SKM-1 (cell line): ENCODE measurements around the gene KCNK6.
"Not testable (repeated sequence)": the region's sequence is repeated elsewhere in the genome, so short reads cannot be mapped to it uniquely, and the experiment has no call there.

ENCODE experiments used
- DNase-seq: peaks from one replicate; lab custom pipeline; 2025; ENCODE audit not compliant: unreplicated experiment; lab: John Stamatoyannopoulos, UW

The KCNK6 gene

DNA sequence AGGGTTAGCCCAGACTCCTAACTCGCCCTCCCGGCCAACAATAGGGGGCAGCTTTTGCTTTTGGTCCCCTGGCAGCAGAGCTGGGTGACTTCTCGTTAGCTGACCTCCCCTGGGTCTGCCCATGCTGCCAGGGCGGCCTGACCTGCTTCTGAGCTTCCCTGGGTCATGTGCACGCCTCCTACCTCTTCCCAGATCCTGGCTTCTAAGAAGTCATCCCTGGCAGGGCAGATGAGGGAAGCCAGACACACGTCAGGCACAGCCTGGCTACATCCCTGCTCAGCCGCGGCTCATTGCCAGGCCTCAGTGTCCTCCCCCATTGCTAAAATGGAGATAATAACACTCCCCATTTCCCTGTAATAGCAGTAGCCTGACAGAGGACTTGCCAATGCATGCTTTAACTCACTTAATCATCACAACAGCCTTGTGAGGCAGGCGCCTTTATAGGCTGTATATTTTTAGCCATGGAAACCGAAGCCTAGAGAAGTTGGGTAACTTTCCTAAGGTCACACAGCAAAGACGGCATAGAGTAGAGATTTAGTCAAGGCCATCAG lies 2.1 kb downstream of the KCNK6 start:
- DNase-seq: no peak

DNA sequence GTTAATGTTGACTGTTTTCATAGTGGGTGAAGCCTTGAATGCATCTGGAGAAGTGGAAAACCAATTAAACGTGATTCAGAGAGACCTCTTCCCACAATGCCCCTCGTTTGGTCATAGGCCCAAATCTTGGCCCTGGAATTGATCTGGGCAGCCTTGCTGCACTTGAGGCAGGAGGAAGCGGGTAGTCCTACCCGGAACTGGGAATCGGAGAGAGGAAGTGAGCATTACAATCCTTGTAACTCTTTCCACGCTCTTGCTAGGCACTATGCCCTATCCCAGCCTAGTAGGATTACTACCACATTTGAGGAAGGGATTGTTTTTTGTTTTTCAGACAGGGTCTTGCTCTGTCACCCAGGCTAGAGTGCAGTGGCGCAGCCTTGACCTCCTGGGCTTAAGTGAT lies 3.6 kb downstream of the KCNK6 start:
- DNase-seq: no peak

DNA sequence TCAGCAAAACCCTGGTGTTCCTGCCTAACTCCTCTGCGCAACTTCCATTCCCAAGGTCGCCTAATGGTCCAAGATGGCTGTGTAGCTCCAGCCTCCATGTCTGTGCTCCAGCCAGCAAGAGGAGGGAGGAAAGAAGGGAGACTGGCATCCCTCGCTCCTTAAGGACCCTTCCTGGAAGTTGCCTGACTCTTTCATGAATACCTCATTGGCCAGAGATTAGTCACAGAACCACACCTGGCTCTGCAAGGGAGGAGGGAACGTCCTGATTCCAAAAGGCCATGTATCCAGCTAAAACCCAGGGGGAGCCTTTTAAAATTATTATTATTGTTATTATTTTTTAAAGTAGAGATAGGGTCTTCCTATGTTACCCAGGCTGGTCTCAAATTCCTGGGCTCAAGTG lies 4.8 kb downstream of the KCNK6 start:
- DNase-seq: no peak

DNA sequence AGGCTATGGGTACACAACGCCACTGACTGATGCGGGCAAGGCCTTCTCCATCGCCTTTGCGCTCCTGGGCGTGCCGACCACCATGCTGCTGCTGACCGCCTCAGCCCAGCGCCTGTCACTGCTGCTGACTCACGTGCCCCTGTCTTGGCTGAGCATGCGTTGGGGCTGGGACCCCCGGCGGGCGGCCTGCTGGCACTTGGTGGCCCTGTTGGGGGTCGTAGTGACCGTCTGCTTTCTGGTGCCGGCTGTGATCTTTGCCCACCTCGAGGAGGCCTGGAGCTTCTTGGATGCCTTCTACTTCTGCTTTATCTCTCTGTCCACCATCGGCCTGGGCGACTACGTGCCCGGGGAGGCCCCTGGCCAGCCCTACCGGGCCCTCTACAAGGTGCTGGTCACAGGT lies 6.9 kb downstream of the KCNK6 start:
- DNase-seq: no peak

DNA sequence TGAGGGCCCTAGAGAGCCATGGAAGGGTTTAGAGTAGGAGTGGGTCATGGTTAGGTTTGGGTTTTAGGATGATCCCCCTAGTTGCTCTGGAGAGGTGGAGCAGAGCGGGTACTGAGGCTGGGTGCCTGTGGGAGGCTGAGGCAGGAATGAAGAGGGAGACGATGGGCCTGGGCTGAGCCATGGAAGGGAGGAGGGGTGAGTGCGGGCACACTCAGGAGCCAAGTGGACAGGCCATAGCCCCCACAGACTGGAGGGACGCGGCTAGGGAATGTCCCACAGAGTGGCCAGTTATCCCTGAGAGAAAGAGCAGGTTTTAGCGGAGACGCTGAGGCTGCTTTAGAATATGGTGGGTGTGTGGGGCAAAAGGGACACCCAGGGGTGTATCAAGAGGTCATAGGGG lies 10.0 kb downstream of the KCNK6 start:
- DNase-seq: no peak

DNA sequence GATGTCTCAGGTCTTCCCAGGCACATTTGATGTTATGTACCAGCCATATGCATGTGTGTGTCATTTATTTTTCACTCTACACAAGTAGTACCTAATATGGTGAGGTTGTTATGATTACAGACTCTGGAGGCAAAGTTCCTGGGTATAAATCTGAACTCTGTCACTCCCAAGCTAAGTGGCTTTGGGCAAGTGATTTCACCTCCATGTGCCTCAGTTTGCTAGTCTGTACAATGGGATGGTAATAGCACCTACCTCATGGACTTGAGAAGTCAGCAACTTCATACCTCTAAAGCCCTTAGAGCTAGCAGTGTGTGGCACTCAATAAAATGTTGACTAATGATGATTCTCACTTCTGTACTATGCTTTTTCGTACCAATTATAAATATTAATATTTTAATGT lies 12.1 kb downstream of the KCNK6 start:
- DNase-seq: no peak

DNA sequence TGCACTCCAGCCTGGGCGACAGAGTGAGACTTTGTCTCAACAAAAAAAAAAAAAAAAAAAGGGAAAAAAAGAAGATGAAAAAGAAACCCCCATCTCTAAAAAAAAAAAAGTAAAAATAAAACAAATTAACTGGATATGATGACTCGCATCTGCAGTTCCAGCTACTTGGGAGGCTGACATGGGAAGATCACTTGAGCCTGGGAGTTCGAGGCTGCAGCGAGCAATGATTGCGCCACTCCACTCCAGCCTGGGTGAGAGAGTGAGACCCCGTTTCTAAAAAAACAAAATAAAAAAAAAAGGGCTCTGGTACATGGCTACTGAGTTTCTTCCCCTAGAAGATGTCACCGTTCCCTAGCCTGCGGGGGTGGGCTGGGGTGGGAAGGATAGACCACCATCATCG lies 13.6 kb downstream of the KCNK6 start:
- DNase-seq: no peak

DNA sequence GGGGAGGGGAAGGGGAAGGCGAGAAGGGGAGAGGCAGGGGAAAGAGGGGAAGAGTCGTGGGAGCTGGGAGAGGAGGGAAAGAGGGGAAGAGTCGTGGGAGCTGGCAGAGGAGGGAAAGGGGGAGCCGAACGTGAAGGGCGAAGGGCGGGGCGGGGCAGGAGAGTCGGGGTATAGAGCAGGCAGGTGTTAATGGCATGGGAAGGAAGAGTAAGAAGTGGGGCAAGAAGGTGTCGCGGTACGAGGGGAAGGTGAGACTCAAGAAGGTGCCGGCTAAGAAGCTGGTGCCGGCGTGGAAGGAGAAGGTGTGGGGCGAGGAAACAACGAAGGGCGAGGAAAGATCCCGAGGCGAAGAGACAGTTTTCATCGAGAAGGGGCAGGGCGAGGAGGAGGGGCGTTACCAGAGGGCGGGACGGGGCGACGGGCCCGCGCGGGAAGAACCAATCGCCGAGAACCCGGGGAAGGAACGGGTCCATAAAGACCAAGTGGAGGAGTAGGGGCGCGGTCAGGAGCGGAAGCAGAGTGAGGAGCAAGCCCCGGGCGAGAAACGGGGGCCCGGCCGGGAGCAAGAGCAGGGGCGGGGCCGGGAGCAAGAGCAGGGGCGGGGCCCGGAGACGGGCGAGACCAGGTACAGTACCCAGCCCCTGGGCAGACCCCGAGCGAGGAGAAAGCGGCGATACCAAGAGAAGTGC lies 16.4 kb downstream of the KCNK6 start:
- DNase-seq: peak; percentile 79

DNA sequence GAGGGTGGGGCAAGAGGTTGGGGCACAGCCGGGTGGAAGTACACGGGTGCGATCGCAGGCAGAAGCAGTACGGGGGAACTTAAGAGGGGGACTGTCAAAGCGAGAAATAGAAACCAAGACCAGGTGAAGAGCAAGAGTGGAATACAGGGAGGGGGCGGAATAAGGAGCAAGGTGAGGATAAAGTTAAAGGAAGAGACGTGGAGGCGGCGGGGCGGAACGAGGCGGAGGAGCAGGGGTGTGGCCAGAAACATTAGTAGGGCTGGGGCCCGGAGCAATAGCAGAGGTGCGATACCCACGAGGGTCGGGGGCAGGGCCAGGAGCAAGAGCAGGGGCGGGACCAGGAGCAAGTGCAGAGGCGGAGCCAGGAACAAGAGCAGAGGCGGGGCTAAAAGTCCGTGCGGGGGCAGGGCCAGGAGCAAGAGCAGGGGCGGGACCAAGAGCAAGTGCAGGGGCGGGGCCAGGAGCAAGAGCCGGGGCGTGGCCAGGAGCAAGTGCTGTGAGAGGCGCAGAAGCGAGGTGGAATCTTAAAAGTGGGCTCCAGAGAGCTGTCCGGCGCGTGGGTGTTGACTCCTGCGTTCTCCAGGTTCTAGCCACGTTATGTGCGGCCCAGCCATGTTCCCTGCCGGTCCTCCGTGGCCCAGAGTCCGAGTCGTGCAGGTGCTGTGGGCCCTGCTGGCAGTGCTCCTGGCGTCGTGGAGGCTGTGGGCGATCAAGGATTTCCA lies 17.2 kb downstream of the KCNK6 start:
- peak; percentile 90 for DNase-seq

DNA sequence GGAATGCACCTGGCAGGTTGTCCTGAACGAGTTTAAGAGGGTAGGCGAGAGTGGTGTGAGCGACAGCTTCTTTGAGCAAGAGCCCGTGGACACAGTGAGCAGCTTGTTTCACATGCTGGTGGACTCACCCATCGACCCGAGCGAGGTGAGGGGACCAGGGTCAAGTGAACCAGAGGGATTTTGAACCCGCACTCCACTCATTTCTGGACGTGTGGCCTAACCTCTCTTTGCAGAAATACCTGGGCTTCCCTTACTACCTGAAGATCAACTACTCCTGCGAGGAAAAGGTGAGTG lies 17.7 kb downstream of the KCNK6 start:
- no peak for DNase-seq

DNA sequence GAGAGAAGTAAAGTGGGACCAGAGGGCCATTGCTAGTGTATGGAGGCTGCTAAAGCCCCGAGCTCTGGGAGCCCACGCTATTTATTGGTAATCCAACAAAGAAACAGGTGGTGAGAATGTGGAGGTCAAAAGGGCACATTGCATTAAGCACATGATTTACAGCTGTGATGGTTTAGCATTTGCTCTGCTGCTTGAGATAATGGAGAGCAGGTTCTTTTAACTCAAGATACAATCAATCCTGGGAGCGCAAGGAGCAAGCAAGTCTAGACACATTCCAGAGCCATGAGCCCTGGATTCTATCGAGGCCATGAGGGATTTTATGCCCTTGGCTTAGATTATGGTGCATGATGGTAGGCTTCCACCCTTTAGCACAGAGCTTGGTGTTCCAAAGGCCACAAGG lies 19.4 kb downstream of the KCNK6 start:
- not testable (repeated sequence) for DNase-seq

DNA sequence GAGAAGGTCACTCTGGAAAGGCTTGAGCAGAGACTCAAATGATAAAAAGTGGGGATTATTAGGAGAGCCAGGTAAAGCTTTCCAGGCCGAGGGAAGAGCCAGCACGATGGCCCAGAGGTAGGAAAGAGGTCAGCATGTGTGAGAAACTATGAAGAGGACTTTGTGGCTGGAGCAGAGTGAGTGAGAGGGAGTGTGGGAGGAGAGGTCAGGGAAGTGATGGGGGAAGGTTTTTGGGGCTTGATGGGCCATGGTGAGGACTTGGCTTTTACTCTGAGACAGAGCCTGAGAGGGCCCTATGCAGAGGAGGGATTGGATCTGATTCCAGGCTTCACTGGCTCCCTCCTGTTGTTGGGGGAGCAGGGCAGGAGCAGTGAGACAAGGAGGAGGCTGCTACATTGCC lies 21.3 kb downstream of the KCNK6 start:
- no peak for DNase-seq

DNA sequence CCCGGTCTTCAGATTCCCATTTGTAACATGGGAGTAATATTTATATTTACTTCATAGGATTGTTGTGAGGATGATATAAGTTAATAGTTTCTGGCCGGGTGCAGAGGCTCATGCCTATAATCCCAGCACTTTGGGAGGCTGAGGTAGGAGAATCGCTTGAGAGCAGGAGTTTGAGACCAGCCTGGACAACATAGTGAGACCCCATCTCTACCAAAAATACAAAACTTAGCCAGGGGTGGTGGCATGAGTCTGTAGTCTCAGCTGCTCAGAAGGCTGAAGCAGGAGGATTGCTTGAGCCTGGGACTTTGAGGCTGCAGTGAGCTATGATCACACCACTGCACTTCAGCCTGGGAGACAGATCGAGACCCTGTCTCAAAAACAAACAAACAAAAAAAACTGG lies 27.2 kb downstream of the KCNK6 start:
- DNase-seq: no peak

DNA sequence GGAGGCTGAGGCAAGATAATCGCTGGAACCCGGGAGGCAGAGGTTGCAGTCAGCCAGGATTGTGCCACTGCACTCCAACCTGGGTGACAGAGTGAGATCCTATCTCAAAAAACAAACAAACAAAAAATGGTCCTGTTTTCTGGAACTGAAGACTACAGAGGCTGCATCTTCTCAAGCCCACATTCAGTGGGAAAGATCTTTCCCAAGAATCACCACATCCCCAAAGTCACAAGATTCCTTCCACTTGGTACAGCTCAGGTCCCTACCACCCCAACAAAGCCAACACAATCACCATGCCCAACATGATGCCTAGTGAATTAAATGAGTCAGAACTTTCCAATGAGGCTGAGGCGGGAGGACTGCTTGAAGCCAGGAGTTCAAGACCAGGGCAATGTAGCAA lies 31.2 kb downstream of the KCNK6 start:
- no peak for DNase-seq

DNA sequence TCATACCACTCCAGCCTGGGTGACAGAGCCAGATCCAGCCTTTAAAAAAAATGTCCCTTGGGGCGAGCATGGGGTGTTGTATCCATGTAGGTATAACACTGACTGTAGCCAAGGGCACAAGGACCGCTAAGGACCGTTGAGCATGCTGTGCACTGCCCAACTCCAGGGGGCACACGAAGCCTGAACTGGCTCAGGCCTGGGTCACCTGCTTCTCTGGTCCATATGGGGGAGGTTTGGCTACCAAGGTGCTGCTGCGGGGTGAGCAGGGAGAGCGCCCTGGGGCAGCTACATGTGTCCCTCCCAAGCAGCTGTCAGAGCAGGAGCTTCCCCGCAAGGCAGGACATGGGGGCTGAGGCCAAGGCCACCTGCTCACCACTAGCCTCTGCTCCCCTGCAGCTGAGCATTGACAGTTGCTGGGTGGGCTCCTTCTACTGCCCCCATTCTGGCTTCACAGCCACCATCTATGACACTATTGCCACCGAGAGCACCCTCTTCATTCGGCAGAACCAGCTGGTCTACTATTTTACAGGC lies 32.3 kb downstream of the KCNK6 start:
- no peak for DNase-seq

DNA sequence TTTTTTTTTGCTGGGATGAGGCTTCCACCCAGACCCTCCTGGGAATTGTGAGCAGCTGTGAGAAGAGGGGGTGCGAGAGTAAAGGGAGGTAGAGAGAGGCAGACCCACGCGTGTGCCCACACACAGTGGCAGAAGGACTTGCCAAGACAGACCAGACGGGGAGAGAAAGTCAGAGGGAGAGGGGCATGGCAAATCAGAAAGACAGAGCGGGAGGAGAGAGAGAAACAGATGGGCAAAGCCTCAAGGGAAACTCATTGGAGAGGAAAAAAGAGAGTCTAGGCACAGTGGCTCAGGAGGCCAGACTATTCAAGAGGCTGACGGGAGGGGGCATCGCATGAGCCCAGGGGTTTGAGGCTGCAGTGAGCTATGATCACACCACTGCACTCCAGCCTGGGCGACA lies 33.0 kb downstream of the KCNK6 start:
- no peak for DNase-seq

DNA sequence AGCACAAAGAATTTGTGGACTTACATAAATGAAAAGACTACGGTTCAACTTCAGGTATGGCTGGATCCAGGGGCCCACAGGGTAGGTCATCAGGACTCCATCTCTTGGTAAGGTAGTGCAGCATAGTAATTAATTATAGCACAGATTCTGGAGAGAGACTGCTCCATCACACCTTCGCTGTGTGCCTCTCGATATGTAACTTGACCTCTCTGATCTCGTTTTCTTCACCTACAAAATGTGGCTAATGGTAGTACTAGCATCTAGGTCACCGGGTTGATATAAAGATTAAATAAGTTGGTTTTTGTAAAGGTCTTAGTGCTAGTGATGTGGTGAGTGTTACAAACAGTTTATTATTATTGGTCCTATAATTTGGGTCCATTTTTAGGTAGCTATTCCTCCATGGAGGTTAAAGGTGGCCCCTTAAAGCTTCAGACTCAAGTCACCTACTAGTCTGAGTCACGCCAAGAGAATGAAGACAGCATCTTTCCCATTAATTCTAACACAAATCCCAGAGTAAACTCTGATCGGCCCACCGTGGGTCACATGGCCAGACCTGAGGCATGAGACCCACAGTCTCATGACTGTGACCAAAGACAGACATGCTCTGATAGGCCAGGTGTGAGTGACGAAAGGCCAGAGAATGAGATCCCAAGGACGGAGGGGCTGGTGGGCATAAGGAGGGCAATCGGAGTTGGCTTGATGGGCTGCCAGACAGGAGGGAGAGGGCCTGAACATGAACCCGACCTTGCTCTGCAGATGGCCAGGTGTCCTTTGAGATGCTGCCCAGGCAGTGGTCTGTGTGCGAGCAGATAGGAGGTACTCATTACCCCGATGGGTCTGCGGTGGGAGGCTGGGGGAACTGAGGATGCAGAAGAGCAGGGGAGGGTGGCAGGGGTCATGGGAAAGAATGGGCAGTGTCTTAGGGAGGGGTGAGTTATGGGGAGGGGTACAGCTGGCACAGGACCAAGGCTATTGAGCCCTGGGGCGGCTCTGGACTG lies 36.4 kb downstream of the KCNK6 start:
- DNase-seq: no peak

DNA sequence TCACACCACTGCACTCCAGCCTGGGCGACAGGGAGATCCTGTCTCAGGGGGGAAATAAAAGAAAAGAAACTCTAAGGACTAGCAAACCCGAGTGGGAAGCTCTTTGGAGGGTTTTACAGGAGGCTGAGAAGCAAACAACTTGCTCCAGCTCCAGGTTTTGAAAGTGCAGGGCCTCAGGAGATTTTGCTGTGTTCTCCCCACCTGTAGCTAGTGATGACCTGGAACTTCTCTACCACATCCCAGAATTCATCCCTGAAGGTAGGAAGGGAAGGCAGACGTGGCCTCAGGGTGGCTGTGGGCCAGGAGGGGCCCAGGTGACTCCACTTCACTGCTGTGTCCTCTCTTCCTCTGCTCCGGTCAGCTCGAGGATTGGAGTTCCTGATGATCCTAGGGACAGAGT lies 38.4 kb downstream of the KCNK6 start:
- DNase-seq: no peak

DNA sequence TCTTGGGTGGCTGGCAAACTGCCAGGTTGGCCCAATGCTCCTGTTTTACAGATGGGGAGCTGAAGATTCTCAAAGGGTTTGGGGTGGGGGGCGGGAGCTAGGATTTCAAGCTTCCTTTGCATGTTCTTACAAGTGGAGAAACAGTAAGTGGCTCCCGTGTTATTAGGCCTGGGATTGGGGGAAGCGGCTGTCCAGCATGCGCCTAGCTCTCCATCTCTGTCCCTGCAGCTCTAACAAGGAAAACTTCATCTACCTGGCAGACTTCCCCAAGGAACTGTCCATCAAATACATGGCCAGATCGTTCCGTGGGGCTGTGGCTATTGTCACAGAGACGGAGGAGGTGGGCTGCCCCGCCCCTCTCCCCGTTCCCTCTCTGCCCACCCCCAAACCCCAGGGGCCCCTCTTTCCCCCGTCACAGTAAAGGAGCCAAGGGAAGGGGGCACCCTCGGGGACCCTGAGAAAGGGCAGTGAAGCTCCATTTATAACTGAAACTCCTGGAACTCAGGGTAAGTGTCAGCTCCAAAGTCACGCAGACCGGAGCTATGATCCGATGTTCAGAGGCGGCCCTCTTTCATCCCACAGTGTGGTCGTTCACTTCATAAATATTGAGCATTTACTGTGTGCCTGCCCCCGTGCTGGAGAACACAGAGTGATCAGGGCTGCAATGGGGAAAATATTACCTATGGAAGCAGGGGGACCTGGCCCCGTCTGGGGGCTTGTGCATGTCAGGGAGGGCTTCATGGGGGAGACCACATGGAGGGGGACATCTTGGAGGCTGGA lies 39.8 kb downstream of the KCNK6 start:
- DNase-seq: no peak

DNA sequence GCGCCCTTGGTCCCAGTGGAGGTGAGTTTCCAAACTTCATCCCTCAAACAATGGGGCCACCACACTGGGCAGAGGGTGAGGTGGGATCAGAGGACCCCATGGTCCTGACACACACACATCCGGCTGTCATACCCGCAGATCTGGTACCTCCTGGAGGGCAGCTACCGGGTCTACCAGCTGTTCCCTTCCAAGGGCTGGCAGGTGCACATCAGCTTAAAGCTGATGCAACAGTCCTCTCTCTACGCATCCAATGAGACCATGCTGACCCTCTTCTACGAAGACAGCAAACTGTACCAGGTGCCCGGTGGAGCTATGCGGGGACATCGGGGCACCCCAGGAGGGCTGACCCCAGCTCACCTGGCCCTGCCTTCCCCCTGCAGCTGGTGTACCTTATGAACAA lies 40.7 kb downstream of the KCNK6 start:
- no peak for DNase-seq
